RWPE1 (cell line): Measurements from ENCODE around the gene SLC24A3.

Experiments
- CTCF ChIA-PET: fragments of 350-600 bp; sonication (Branson Sonifier 250); formaldehyde crosslinking; extraction: SDS; loops from one replicate; lab custom pipeline; 2021; lab: Yijun Ruan, JAX
- POLR2A ChIA-PET: fragments of 400-600 bp; formaldehyde crosslinking; extraction: SDS; loops from one replicate; lab custom pipeline; 2020; ENCODE audit warnings: antibody characterized with exemption; ENCODE audit not compliant: low non-redundant PET; lab: Yijun Ruan, JAX
- DNase-seq: peaks from one replicate; pipeline ENCODE4 v3.0.0; 2012; ENCODE audit warnings: low spot score
- H3K27ac ChIP-seq: fragments of 450-650 bp; 2 replicates; pipeline ENCODE4 v1.5.1; 2017
- CTCF ChIP-seq: fragments of 450-650 bp; conservative IDR thresholded peaks from 2 replicates; pipeline ENCODE4 v1.5.1; 2017; ENCODE audit warnings: low read depth, mild to moderate bottlenecking

The SLC24A3 gene

GRCh38 chr20:19658137-19658536 is 445.7 kb downstream of the SLC24A3 start:
- DNase-seq = no peak
- ChIA-PET POLR2A (no interaction called here), CTCF (interaction anchor here (0.6 kb wide), 1 partner anchor 714 kb away, joined by 3 read pairs; no protein-coding TSS in a partner anchor)
- no peak for TF ChIP-seq CTCF
- H3K27ac ChIP-seq = no peak overlapping the region

GRCh38 chr20:19659448-19659847 is 447.0 kb downstream of the SLC24A3 start:
- CTCF ChIA-PET = no interaction called here
- DNase-seq = no peak
- POLR2A ChIA-PET = interaction anchor here (0.5 kb wide), 1 partner anchor 255 kb away, joined by 3 read pairs; no protein-coding TSS in a partner anchor
- no peak overlapping the region for H3K27ac ChIP-seq
- TF ChIP-seq CTCF = no peak

- DNase-seq = no peak
- ChIA-PET CTCF (interaction anchor here (0.6 to 2.6 kb wide), 5 partner anchors 16 to 728 kb away, joined by 3 to 20 read pairs (median 3); no protein-coding TSS in a partner anchor), POLR2A (no interaction called here)
- TF ChIP-seq CTCF = no peak
- H3K27ac ChIP-seq = no peak overlapping the region
Measured at GRCh38 chr20:19660808-19661378, 448.5 kb downstream of the SLC24A3 start.

GRCh38 chr20:19661717-19662636 is 449.5 kb downstream of the SLC24A3 start:
- peak; percentile 100 for TF ChIP-seq CTCF
- ChIA-PET CTCF (interaction anchor here (0.6 to 2.6 kb wide), 11 partner anchors 10 to 1028 kb away, joined by 3 to 20 read pairs (median 3); no protein-coding TSS in a partner anchor), POLR2A (no interaction called here)
- H3K27ac ChIP-seq = no peak overlapping the region
- peak; percentile 68 for DNase-seq

GRCh38 chr20:19662637-19662995 is 450.2 kb downstream of the SLC24A3 start:
- TF ChIP-seq CTCF = peak; percentile 73
- CTCF ChIA-PET = interaction anchor here (0.6 to 2.6 kb wide), 9 partner anchors 10 to 852 kb away, joined by 3 to 20 read pairs (median 3); no protein-coding TSS in a partner anchor
- H3K27ac ChIP-seq = no peak overlapping the region
- DNase-seq = no peak
- POLR2A ChIA-PET = no interaction called here

DNA sequence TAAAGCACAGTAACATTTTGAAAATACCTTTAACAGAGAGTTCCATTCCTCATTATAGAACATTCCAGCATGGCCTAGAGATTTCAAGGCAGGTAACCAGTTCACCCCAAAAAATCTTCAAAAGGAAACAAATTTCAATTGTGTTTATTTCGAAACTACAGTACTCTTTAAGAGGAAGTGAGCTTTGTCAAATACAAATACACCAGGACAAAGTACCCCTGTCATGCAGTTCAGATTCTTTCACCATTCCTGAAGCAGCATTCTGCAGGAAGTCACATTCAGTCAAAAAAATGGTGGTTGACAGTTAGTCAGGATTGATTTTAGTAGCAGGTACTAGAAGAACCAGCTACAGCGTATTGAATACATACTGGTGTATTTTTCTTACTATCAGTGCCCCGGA is 456.0 kb downstream of the SLC24A3 start:
- CTCF ChIA-PET = no interaction called here
- POLR2A ChIA-PET = no interaction called here
- no peak for DNase-seq
- no peak for TF ChIP-seq CTCF
- H3K27ac ChIP-seq = no peak overlapping the region
